Adrenal gland (tissue), 5 donors: ENCODE measurements around the gene LIN7B.

ENCODE experiments used
- CTCF ChIP-seq, 6 experiments: fragments of 450-650 bp in 4 of 6; fragments of 200-600 bp in 2 of 6; sonication (generic) in 1 of 6; IDR thresholded peaks; 1 replicate in 5 of 6; 2 replicates in 1 of 6; pipeline versions ENCODE4 v1.5.1 to v1.8.0; 2016 to 2021; ENCODE audit warnings: antibody characterized with exemption in 6 of 6, mild to moderate bottlenecking in 2 of 6, moderate library complexity in 1 of 6
- POLR2A ChIP-seq, 2 donors: fragments of 450-650 bp; IDR thresholded peaks; one replicate each; pipeline ENCODE4 v1.6.1; 2017; ENCODE audit warnings: antibody characterized with exemption in 2 of 2, mild to moderate bottlenecking in 2 of 2, moderate library complexity in 1 of 2
- donor health status: DM: no; HTN: no; CAD: no.

GRCh38 chr19:49120868-49121267, 6.7 kb downstream of the LIN7B start:
- TF ChIP-seq CTCF (IDR thresholded peaks at IDR 0.05) = no peak
- TF ChIP-seq POLR2A (IDR thresholded peaks at IDR 0.05) = no peak
